Measurements from ENCODE around the gene PRKCQ. TPM values are rescaled to one million over a fixed set of nuclear protein-coding genes. Genes with fewer than 3 reads are reported as not detected.

PRKCQ gene
- total RNA-seq, 1 donor from 2014 or later = 0.15 TPM

DNA sequence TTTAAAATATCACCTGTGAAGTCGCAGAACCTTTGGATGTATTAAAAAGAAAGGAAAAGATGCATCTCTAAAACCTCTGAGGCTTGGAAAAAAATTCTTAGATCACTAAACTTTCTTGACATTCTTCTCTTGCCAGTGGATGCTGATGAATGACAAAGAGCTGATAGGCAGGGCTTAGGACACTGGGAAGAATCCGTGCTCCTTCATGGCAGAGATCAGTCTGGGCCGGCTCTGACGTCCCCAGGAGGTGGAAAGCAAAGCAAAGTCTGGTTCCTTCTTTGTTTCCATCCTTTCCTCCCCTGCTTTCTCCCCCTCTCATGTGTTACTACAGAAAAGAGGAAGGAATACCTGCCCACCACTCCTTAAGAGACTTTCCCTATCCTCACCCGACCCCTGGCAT is 161.9 kb downstream of the PRKCQ start:
- Mint-ChIP-seq H3K9me3 (ENCODE audit: low read depth) (peaks cover 2% of the 10 kb centered on the region), H3K27me3 (ENCODE audit: low read depth) (peaks cover 14% of the 10 kb centered on the region), H3K36me3 (ENCODE audit: low read depth) (no peaks in the 10 kb centered on the region), H3K27ac (ENCODE audit: unreplicated experiment) (no peak overlapping the region), H3K4me1 (ENCODE audit: low read depth) (no peaks in the 10 kb centered on the region), H3K4me3 (ENCODE audit: unreplicated experiment) (no peak overlapping the region)
- no peak for DNase-seq (ENCODE audit: low spot score)
- no peak for TF ChIP-seq CTCF (IDR thresholded peaks at IDR 0.05)

DNA sequence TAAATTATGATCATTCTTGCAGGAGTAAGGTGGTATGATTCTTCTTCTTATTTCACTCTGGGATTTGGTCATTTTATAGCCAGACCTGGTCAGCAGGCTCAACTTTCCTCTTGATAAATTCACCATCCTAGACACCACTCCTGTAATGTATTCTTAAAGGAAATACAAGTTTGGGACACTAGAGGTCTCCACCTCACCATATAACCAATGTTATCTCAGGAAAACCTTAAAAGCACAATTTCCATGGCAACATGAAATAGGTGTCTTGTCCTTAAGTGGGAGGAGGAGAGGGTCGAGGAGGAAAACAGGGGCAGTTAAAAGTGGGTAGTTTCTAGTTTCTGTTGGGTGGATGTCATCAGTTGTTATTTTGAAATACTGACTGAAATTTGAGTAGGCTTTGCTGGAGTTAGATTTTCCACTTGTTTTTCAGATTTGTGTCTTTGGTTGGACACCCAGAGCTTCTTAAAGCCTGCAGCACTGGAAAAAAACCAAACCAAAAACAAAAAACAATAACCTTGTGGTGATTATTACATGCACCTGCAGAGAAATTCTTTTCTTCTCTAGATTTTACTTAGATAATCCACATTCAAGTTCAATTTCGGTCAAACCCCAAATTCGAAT is 163.1 kb downstream of the PRKCQ start:
- TF ChIP-seq CTCF (IDR thresholded peaks at IDR 0.05) = peak; percentile 90
- Mint-ChIP-seq H3K27me3 (ENCODE audit: low read depth) (peaks cover 15% of the 10 kb centered on the region), H3K36me3 (ENCODE audit: low read depth) (no peaks in the 10 kb centered on the region), H3K27ac (ENCODE audit: unreplicated experiment) (no peak overlapping the region), H3K4me3 (ENCODE audit: unreplicated experiment) (no peak overlapping the region), H3K9me3 (ENCODE audit: low read depth) (no peaks in the 10 kb centered on the region), H3K4me1 (ENCODE audit: low read depth) (no peaks in the 10 kb centered on the region)
- no peak for DNase-seq (ENCODE audit: low spot score)

- Mint-ChIP-seq H3K4me1 (ENCODE audit: low read depth) (peaks cover 9% of the 10 kb centered on the region), H3K4me3 (ENCODE audit: unreplicated experiment) (no peak overlapping the region), H3K9me3 (ENCODE audit: low read depth) (no peaks in the 10 kb centered on the region), H3K27ac (ENCODE audit: unreplicated experiment) (no peak overlapping the region), H3K36me3 (ENCODE audit: low read depth) (no peaks in the 10 kb centered on the region), H3K27me3 (ENCODE audit: low read depth) (peaks cover 15% of the 10 kb centered on the region)
- TF ChIP-seq CTCF (IDR thresholded peaks at IDR 0.05) = no peak
- no peak for DNase-seq (ENCODE audit: low spot score)
Observed at GRCh38 chr10:6411436-6411835, 168.6 kb downstream of the PRKCQ start.

DNA sequence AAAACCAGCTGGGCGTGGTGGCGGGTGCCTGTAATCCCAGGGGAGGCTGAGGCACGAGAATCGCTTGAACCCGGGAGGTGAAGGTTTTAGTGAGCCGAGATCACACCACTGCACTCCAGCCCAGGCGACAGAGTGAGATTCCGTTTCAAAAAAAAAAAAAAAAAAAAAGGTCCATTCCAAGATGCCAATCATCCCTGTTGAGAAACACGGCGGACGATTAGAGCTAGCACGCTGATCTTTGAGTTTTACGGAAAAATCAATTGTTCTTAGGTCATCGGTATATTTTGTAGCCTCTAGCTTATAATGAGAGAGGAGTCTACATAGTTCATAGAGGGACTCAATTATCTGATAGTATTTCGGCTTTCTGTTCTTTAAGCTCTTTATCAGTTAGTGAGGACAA is 169.2 kb downstream of the PRKCQ start:
- DNase-seq (ENCODE audit: low spot score) = no peak
- Mint-ChIP-seq H3K9me3 (ENCODE audit: low read depth) (no peaks in the 10 kb centered on the region), H3K36me3 (ENCODE audit: low read depth) (no peaks in the 10 kb centered on the region), H3K4me3 (ENCODE audit: unreplicated experiment) (no peak overlapping the region), H3K4me1 (ENCODE audit: low read depth) (peaks cover 9% of the 10 kb centered on the region), H3K27ac (ENCODE audit: unreplicated experiment) (no peak overlapping the region), H3K27me3 (ENCODE audit: low read depth) (peaks cover 15% of the 10 kb centered on the region)
- no peak for TF ChIP-seq CTCF (IDR thresholded peaks at IDR 0.05)

GRCh38 chr10:6409971-6410643 is 170.0 kb downstream of the PRKCQ start:
- no peak overlapping the region for H3K27ac Mint-ChIP-seq (ENCODE audit: unreplicated experiment)
- H3K4me3 Mint-ChIP-seq (ENCODE audit: unreplicated experiment) = no peak overlapping the region
- peaks cover 9% of the 10 kb centered on the region for H3K4me1 Mint-ChIP-seq (ENCODE audit: low read depth)
- peaks cover 18% of the 10 kb centered on the region for H3K27me3 Mint-ChIP-seq (ENCODE audit: low read depth)
- no peaks in the 10 kb centered on the region for H3K9me3 Mint-ChIP-seq (ENCODE audit: low read depth)
- no peak for DNase-seq (ENCODE audit: low spot score)
- no peaks in the 10 kb centered on the region for H3K36me3 Mint-ChIP-seq (ENCODE audit: low read depth)
- no peak for TF ChIP-seq CTCF (IDR thresholded peaks at IDR 0.05)

Data from chondrocyte (in vitro differentiated cells).